A549 (cell line): Measurements from ENCODE around the gene SOSTDC1. TPM values are rescaled to one million over a fixed set of nuclear protein-coding genes. Genes with fewer than 3 reads are reported as not detected.

Experiments used
- ATAC-seq, 2 experiments: fragments of 200-7000 bp in 1 of 2; fragments of >200 bp in 1 of 2; cut with Nextera tagmentation in 1 of 2; cut with Tn5 transposase in 1 of 2; 3 replicates each; pipeline versions ENCODE4 v1.8.0 to v1.9.1; 2018 to 2020; ENCODE audit warnings: mild to moderate bottlenecking in 1 of 2, moderate library complexity in 1 of 2
- CTCF ChIA-PET: fragments of 300-600 bp; sonication (Branson Sonifier 250); formaldehyde crosslinking; extraction: SDS; loops from one replicate; lab custom pipeline; 2021; ENCODE audit warnings: antibody characterized with exemption, inconsistent platforms; lab: Yijun Ruan, JAX
- POLR2A ChIA-PET: fragments of 350-600 bp; formaldehyde crosslinking; extraction: SDS; loops from one replicate; lab custom pipeline; 2021; ENCODE audit warnings: antibody characterized with exemption, inconsistent platforms; lab: Yijun Ruan, JAX
- DNase-seq, 2 experiments: peaks; one replicate each; pipeline versions ENCODE4 v3.0.0 to v3.0.0-alpha.2; 2011 to 2016; ENCODE audit warnings: low read depth in 1 of 2, low spot score in 1 of 2
- FAIRE-seq: peaks from 2 replicates; lab custom pipeline; 2011; peaks lifted over from hg19 to GRCh38; lab: Jason Lieb, UNC
- H3K27ac ChIP-seq, 2 experiments: fragments of >200 bp; sonication (Bioruptor Twin); formaldehyde crosslinking; 3 replicates each; pipeline ENCODE4 v1.5.1; 2016 to 2017
- H3K4me1 ChIP-seq: fragments of >200 bp; sonication (Bioruptor Twin); formaldehyde crosslinking; 3 replicates; pipeline ENCODE4 v1.6.1; 2016
- H3K4me2 ChIP-seq: fragments of >200 bp; sonication (Bioruptor Twin); formaldehyde crosslinking; 3 replicates; pipeline ENCODE4 v1.6.1; 2016
- H3K4me3 ChIP-seq: fragments of >200 bp; sonication (Bioruptor Twin); formaldehyde crosslinking; 3 replicates; pipeline ENCODE4 v1.5.1; 2016
- H3K9me3 ChIP-seq: fragments of >200 bp; sonication (Bioruptor Twin); formaldehyde crosslinking; 3 replicates; pipeline ENCODE4 v1.6.1; 2016
- FOSL2 ChIP-seq, 2 experiments: fragments of 450-650 bp in 1 of 2; fragments of >200 bp in 1 of 2; sonication (Bioruptor Twin) in 1 of 2; formaldehyde crosslinking; IDR thresholded peaks; 2 replicates each; pipeline versions ENCODE4 v1.5.0 to v1.6.1; 2016 to 2020; ENCODE audit warnings: mild to moderate bottlenecking in 1 of 2, moderate library complexity in 1 of 2
- GATA3 ChIP-seq: IDR thresholded peaks from 2 replicates; pipeline ENCODE4 v1.6.1; 2012; ENCODE audit warnings: borderline replicate concordance
- HEYL ChIP-seq: fragments of 250-450 bp; sonication (Bioruptor Pico); IDR thresholded peaks from 2 replicates; pipeline ENCODE4 v1.8.0; 2021; ENCODE audit warnings: mild to moderate bottlenecking, moderate library complexity
- HOXA7 ChIP-seq: fragments of 250-450 bp; sonication (Bioruptor Pico); IDR thresholded peaks from 2 replicates; pipeline ENCODE4 v1.5.0; 2020; ENCODE audit warnings: mild to moderate bottlenecking, moderate library complexity
- HOXB13 ChIP-seq: fragments of 250-450 bp; sonication (Bioruptor Pico); IDR thresholded peaks from 2 replicates; pipeline ENCODE4 v1.5.0; 2020; ENCODE audit warnings: low read depth, mild to moderate bottlenecking, moderate library complexity
- NFE2L2 ChIP-seq: fragments of 150-350 bp; conservative IDR thresholded peaks from 2 replicates; pipeline ENCODE4 v1.6.1; 2014; ENCODE audit warnings: low read length
- RAD21 ChIP-seq, 2 experiments: fragments of >200 bp in 1 of 2; sonication (Bioruptor Twin) in 1 of 2; formaldehyde crosslinking in 1 of 2; IDR thresholded peaks in 1 of 2; conservative IDR thresholded peaks in 1 of 2; 2 replicates in 1 of 2; 3 replicates in 1 of 2; pipeline ENCODE4 v1.6.1; 2012 to 2018; ENCODE audit warnings: inconsistent platforms in 1 of 2
- RFX5 ChIP-seq: fragments of 450-650 bp; IDR thresholded peaks from 2 replicates; pipeline ENCODE4 v1.7.1; 2014; ENCODE audit warnings: antibody characterized with exemption, mild to moderate bottlenecking, moderate library complexity
- RNF2 ChIP-seq: fragments of 200-600 bp; sonication (generic); IDR thresholded peaks from 2 replicates; pipeline ENCODE4 v1.6.1; 2016; ENCODE audit warnings: low read depth, mild to moderate bottlenecking, antibody characterized with exemption, moderate library complexity, borderline replicate concordance
- SMC3 ChIP-seq: fragments of >200 bp; sonication (Bioruptor Twin); formaldehyde crosslinking; IDR thresholded peaks from 3 replicates; pipeline ENCODE4 v1.6.1; 2018; ENCODE audit warnings: inconsistent platforms
- SREBF2 ChIP-seq: fragments of 450-650 bp; IDR thresholded peaks from 2 replicates; pipeline ENCODE4 v1.6.1; 2014; ENCODE audit warnings: mild to moderate bottlenecking, moderate library complexity
- TFCP2L1 ChIP-seq: fragments of 250-450 bp; sonication (Bioruptor Pico); IDR thresholded peaks from 2 replicates; pipeline ENCODE4 v1.5.0; 2021; ENCODE audit warnings: mild to moderate bottlenecking
- ZNF302 ChIP-seq: fragments of 250-450 bp; sonication (Bioruptor Pico); IDR thresholded peaks from 2 replicates; pipeline ENCODE4 v1.9.0; 2021; ENCODE audit warnings: inconsistent platforms, mild to moderate bottlenecking, moderate library complexity
- WGBS: methylation state at CpG from one replicate; pipeline ENCODE4 v1.1.6; 2017; ENCODE audit errors: missing lambda C conversion rate; 5-methylcytosine and 5-hydroxymethylcytosine counted together
- polyA minus RNA-seq: library from RNA; depleted of rRNA, polyadenylated mRNA; stranded (reverse); fragments of >200 nt; gene quantifications from 2 replicates; pipeline ENCODE4 v1.2.3, GENCODE V29; 2011; rRNA and poly(A)+ RNA removed
- polyA plus RNA-seq, 4 experiments: library from polyadenylated mRNA; depleted of rRNA in 3 of 4; stranded (reverse); fragments of >200 nt; fragmentation: RNase III in 1 of 4; extraction: RNeasy Plus Mini Kit Qiagen cat#74134 plus additional on column Dnase treatment in 1 of 4; gene quantifications; 2 replicates in 3 of 4; 3 replicates in 1 of 4; pipeline ENCODE4 v1.2.3, GENCODE V29; 2011 to 2017
- TF ChIP-seq, protein P1 (sequence below): fragments of 150-350 bp; IDR thresholded peaks from 2 replicates; pipeline ENCODE4 v1.6.1; 2014; ENCODE audit warnings: low read depth, mild to moderate bottlenecking, low read length
- TF ChIP-seq, protein P2 (sequence below): fragments of 250-450 bp; sonication (Bioruptor Pico); IDR thresholded peaks from 2 replicates; pipeline ENCODE4 v1.5.0; 2021; ENCODE audit warnings: mild to moderate bottlenecking, moderate library complexity, borderline replicate concordance
- TF ChIP-seq, protein P3 (sequence below): fragments of >200 bp; sonication (Bioruptor Twin); formaldehyde crosslinking; IDR thresholded peaks from 2 replicates; pipeline ENCODE4 v1.6.1; 2016
- TF ChIP-seq, protein P4 (sequence below): fragments of >200 bp; sonication (Bioruptor Twin); formaldehyde crosslinking; IDR thresholded peaks from 3 replicates; pipeline ENCODE4 v1.5.1; 2016
- TF ChIP-seq, protein P5 (sequence below): fragments of 200-600 bp; sonication (generic); IDR thresholded peaks from 2 replicates; pipeline ENCODE4 v1.6.1; 2016; ENCODE audit warnings: antibody characterized with exemption, mild to moderate bottlenecking, moderate library complexity
- TF ChIP-seq, protein P6 (sequence below): fragments of 250-450 bp; sonication (Bioruptor Pico); IDR thresholded peaks from 2 replicates; pipeline ENCODE4 v1.5.0; 2020; ENCODE audit warnings: low read depth, mild to moderate bottlenecking, moderate library complexity

Gene SOSTDC1, protein sequence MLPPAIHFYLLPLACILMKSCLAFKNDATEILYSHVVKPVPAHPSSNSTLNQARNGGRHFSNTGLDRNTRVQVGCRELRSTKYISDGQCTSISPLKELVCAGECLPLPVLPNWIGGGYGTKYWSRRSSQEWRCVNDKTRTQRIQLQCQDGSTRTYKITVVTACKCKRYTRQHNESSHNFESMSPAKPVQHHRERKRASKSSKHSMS
- polyA plus RNA-seq (2011; rRNA removed) (0.04 TPM in 1 of 2 replicates, not detected in the other), polyA plus RNA-seq (2017; fragmentation: RNase III; extraction: RNeasy Plus Mini Kit Qiagen cat#74134 plus additional on column Dnase treatment) (not detected in 3 replicates), polyA minus RNA-seq (not detected in 2 replicates)
- polyA plus RNA-seq (2012; cell fraction: cytosol; rRNA removed) = not detected in 2 replicates
- polyA plus RNA-seq (2012; cell fraction: nucleus; rRNA removed) = not detected in 2 replicates

DNA sequence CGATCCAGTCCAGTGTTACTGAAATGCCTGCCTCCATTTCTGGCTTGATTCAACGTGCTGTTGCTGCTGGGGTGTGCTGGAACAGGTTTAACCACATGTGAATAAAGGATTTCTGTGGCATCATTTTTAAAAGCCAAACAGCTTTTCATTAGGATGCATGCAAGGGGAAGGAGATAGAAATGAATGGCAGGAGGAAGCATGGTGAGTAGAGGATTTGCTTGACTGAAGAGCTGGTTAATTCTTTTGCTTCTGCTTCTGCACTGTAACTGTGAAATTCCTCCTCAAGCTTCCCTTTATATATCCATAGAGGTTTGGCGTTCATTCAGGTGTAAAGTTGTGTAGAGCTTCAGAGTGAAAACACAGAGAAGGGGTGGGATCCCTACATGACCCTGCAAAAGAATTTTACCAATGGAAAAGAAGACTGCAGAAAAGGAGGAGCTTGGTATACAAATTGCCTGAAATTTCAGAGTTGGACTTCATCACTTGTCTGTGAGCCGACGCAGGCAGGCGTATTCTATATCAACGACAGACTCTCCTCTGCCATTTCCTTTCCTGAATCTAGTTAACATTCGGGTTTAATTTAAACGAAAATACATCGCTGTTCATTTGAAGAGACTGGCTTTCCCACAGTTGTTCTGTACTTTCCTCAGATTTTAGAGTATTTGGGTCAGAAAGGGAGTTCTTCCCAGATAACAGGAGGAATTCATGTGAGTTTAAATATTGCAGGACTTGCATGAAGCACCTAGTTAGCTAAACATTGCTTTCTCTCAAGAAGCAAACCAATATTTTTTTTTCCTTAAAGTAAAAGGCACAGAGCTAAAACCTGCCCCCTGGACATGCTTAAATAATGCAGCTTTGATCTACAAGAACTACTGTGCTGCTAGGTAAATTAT, at the start of gene SOSTDC1:
SOSTDC1 (minus strand) TSS at position 270 of the 893 bp plus-strand sequence; CDS start at position 200, 70 bp downstream.
- FAIRE-seq (no peak), ATAC-seq (no peak; a peak in 1 of 6 replicates), DNase-seq (no peak)
- POLR2A ChIA-PET = no interaction called here
- TF ChIP-seq, protein P1, sequence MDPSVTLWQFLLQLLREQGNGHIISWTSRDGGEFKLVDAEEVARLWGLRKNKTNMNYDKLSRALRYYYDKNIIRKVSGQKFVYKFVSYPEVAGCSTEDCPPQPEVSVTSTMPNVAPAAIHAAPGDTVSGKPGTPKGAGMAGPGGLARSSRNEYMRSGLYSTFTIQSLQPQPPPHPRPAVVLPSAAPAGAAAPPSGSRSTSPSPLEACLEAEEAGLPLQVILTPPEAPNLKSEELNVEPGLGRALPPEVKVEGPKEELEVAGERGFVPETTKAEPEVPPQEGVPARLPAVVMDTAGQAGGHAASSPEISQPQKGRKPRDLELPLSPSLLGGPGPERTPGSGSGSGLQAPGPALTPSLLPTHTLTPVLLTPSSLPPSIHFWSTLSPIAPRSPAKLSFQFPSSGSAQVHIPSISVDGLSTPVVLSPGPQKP = no peak
- no peak for TF ChIP-seq RFX5
- no peak for TF ChIP-seq TFCP2L1
- TF ChIP-seq, protein P2, sequence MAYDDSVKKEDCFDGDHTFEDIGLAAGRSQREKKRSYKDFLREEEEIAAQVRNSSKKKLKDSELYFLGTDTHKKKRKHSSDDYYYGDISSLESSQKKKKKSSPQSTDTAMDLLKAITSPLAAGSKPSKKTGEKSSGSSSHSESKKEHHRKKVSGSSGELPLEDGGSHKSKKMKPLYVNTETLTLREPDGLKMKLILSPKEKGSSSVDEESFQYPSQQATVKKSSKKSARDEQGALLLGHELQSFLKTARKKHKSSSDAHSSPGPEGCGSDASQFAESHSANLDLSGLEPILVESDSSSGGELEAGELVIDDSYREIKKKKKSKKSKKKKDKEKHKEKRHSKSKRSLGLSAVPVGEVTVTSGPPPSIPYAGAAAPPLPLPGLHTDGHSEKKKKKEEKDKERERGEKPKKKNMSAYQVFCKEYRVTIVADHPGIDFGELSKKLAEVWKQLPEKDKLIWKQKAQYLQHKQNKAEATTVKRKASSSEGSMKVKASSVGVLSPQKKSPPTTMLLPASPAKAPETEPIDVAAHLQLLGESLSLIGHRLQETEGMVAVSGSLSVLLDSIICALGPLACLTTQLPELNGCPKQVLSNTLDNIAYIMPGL (CRISPR knock-in tag) = no peak
- TF ChIP-seq HEYL (CRISPR knock-in tag) = no peak
- no peak for TF ChIP-seq HOXA7 (CRISPR knock-in tag)
- TF ChIP-seq FOSL2 (IDR thresholded peaks at IDR 0.05) = no peak
- no peak for TF ChIP-seq FOSL2 (CRISPR knock-in tag; IDR thresholded peaks at IDR 0.05)
- no peak for TF ChIP-seq GATA3
- TF ChIP-seq, protein P3, sequence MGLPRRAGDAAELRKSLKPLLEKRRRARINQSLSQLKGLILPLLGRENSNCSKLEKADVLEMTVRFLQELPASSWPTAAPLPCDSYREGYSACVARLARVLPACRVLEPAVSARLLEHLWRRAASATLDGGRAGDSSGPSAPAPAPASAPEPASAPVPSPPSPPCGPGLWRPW = no peak
- TF ChIP-seq SREBF2 = no peak
- TF ChIP-seq SMC3 = no peak
- TF ChIP-seq RAD21 (conservative IDR thresholded peaks at IDR 0.05 in 1 of 2, IDR thresholded peaks at IDR 0.05 in 1 of 2) = no peak
- Histone ChIP-seq H3K9me3 (no peaks in the 10 kb centered on the region), H3K4me2 (no peak within 1 kb of the TSS), H3K4me3 (no peak within 1 kb of the TSS), H3K27ac (no peak within 1 kb of the TSS), H3K4me1 (no peaks in the 10 kb centered on the region)
- 55% methylated on average over 10 of the region's 10 CpGs for WGBS
- CTCF ChIA-PET = interaction anchor here (1.4 to 2.3 kb wide), 2 partner anchors 16 to 33 kb away, joined by 4 read pairs; no protein-coding TSS in a partner anchor

DNA sequence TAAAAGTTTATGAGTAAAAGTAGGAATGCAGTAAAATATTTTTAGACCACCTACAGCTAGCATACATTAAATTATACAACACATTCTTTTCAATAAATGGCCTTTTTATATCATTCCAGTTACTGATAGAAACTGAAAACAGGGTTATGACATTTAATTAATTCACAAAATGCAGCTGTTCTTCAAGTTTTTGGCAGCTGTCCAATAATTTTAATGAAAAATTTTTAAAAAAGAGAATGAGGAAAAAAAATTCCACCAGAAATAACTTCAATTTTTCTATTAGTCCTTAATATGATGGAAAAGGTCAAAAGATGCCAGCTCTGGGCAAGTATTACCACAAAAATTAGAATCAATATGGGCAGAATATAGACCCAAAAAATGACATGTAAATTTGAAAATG, 49.2 kb upstream of the SOSTDC1 start:
- ATAC-seq = no peak
- no peak overlapping the region for H3K27ac ChIP-seq
- FAIRE-seq = no peak
- H3K4me2 ChIP-seq = no peak overlapping the region
- DNase-seq = no peak
- ChIA-PET POLR2A (no interaction called here), CTCF (no interaction called here)
- H3K4me1 ChIP-seq = no peaks in the 10 kb centered on the region
- TF ChIP-seq, protein P4, sequence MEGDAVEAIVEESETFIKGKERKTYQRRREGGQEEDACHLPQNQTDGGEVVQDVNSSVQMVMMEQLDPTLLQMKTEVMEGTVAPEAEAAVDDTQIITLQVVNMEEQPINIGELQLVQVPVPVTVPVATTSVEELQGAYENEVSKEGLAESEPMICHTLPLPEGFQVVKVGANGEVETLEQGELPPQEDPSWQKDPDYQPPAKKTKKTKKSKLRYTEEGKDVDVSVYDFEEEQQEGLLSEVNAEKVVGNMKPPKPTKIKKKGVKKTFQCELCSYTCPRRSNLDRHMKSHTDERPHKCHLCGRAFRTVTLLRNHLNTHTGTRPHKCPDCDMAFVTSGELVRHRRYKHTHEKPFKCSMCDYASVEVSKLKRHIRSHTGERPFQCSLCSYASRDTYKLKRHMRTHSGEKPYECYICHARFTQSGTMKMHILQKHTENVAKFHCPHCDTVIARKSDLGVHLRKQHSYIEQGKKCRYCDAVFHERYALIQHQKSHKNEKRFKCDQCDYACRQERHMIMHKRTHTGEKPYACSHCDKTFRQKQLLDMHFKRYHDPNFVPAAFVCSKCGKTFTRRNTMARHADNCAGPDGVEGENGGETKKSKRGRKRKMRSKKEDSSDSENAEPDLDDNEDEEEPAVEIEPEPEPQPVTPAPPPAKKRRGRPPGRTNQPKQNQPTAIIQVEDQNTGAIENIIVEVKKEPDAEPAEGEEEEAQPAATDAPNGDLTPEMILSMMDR = no peak
- no peak for TF ChIP-seq HOXB13
- no peak for TF ChIP-seq RNF2
- no peak for TF ChIP-seq ZNF302 (CRISPR knock-in tag)
- TF ChIP-seq, protein P5, sequence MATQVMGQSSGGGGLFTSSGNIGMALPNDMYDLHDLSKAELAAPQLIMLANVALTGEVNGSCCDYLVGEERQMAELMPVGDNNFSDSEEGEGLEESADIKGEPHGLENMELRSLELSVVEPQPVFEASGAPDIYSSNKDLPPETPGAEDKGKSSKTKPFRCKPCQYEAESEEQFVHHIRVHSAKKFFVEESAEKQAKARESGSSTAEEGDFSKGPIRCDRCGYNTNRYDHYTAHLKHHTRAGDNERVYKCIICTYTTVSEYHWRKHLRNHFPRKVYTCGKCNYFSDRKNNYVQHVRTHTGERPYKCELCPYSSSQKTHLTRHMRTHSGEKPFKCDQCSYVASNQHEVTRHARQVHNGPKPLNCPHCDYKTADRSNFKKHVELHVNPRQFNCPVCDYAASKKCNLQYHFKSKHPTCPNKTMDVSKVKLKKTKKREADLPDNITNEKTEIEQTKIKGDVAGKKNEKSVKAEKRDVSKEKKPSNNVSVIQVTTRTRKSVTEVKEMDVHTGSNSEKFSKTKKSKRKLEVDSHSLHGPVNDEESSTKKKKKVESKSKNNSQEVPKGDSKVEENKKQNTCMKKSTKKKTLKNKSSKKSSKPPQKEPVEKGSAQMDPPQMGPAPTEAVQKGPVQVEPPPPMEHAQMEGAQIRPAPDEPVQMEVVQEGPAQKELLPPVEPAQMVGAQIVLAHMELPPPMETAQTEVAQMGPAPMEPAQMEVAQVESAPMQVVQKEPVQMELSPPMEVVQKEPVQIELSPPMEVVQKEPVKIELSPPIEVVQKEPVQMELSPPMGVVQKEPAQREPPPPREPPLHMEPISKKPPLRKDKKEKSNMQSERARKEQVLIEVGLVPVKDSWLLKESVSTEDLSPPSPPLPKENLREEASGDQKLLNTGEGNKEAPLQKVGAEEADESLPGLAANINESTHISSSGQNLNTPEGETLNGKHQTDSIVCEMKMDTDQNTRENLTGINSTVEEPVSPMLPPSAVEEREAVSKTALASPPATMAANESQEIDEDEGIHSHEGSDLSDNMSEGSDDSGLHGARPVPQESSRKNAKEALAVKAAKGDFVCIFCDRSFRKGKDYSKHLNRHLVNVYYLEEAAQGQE = no peak
- TF ChIP-seq, protein P6, sequence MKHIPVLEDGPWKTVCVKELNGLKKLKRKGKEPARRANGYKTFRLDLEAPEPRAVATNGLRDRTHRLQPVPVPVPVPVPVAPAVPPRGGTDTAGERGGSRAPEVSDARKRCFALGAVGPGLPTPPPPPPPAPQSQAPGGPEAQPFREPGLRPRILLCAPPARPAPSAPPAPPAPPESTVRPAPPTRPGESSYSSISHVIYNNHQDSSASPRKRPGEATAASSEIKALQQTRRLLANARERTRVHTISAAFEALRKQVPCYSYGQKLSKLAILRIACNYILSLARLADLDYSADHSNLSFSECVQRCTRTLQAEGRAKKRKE (CRISPR knock-in tag) = no peak
- TF ChIP-seq NFE2L2 = no peak
- H3K4me3 ChIP-seq = no peak overlapping the region
- no peaks in the 10 kb centered on the region for H3K9me3 ChIP-seq
